ENCODE results near the gene TMEM183A.
A peak's percentile ranks its signal among the peaks of the same experiment; 100 is the strongest.

The TMEM183A gene

GRCh38 chr1:203028784-203029553 is 21.8 kb downstream of the TMEM183A start:
- no peak for DNase-seq (ENCODE audit: low read depth in 2 of 2)

- no peak for DNase-seq (ENCODE audit: low read depth in 2 of 2)
These were observed 24.3 kb downstream of the TMEM183A start for GRCh38 chr1:203031467-203031866.

GRCh38 chr1:203033287-203033686 is 26.1 kb downstream of the TMEM183A start:
- DNase-seq (ENCODE audit: low read depth in 2 of 2) = no peak

- DNase-seq (ENCODE audit: low read depth in 2 of 2) = no peak
These were observed 26.7 kb downstream of the TMEM183A start for GRCh38 chr1:203033917-203034316.

GRCh38 chr1:203034422-203035110 is 27.4 kb downstream of the TMEM183A start:
- DNase-seq (ENCODE audit: low read depth in 2 of 2) = no peak

- DNase-seq (ENCODE audit: low read depth in 2 of 2) = no peak
These were observed 28.2 kb downstream of the TMEM183A start for GRCh38 chr1:203035111-203036000.

- no peak for DNase-seq (ENCODE audit: low read depth in 2 of 2)
These were observed 29.0 kb downstream of the TMEM183A start for GRCh38 chr1:203036135-203036534.

GRCh38 chr1:203036537-203036936 is 29.4 kb downstream of the TMEM183A start:
- DNase-seq (ENCODE audit: low read depth in 2 of 2) = no peak

- DNase-seq (ENCODE audit: low read depth in 2 of 2) = no peak
These were observed 30.5 kb downstream of the TMEM183A start for GRCh38 chr1:203037509-203038190.

GRCh38 chr1:203038217-203038741 is 31.1 kb downstream of the TMEM183A start:
- DNase-seq (ENCODE audit: low read depth in 2 of 2) = no peak

GRCh38 chr1:203038891-203039608 is 31.9 kb downstream of the TMEM183A start:
- DNase-seq (ENCODE audit: low read depth in 2 of 2) = peak; percentile 20 to 40

- no peak for DNase-seq (ENCODE audit: low read depth in 2 of 2)
These were observed 32.7 kb downstream of the TMEM183A start for GRCh38 chr1:203039609-203040512.

GRCh38 chr1:203040513-203041275 is 33.5 kb downstream of the TMEM183A start:
- DNase-seq (ENCODE audit: low read depth in 2 of 2) = no peak

- DNase-seq (ENCODE audit: low read depth in 2 of 2) = no peak
These were observed 34.3 kb downstream of the TMEM183A start for GRCh38 chr1:203041351-203041932.

GRCh38 chr1:203043830-203044545 is 36.8 kb downstream of the TMEM183A start:
- no peak for DNase-seq (ENCODE audit: low read depth in 2 of 2)

- no peak for DNase-seq (ENCODE audit: low read depth in 2 of 2)
These were observed 37.5 kb downstream of the TMEM183A start for GRCh38 chr1:203044546-203045250.

GRCh38 chr1:203045336-203045735 is 38.2 kb downstream of the TMEM183A start:
- no peak for DNase-seq (ENCODE audit: low read depth in 2 of 2)
